ENCODE data around the gene SERPINA1. TPM values are rescaled to one million over a fixed set of nuclear protein-coding genes. Genes with fewer than 3 reads are reported as not detected.

The SERPINA1 gene
- total and polyA plus RNA-seq, 8 donors, result 10.5 to 1,332 (median 80.3) TPM

- TF ChIP-seq CTCF (IDR thresholded peaks at IDR 0.05), result no peak
- TF ChIP-seq POLR2A (IDR thresholded peaks at IDR 0.05), result no peak
- no peak for TF ChIP-seq EP300 (IDR thresholded peaks at IDR 0.05)
- TF ChIP-seq POLR2AphosphoS5 (IDR thresholded peaks at IDR 0.05), result no peak
- Histone ChIP-seq H3K27me3 (peaks cover 0 to 4% (median 0%) of the 10 kb centered on the region in 3 donors), H3K9me3 (no peaks in the 10 kb centered on the region), H3K4me3 (no peak overlapping the region), H3K27ac (no peak overlapping the region), H3K4me1 (no peaks in the 10 kb centered on the region), H3K36me3 (peaks cover 0 to 19% (median 9%) of the 10 kb centered on the region in 4 donors)
- intact Hi-C loops (cut with DNase I; ENCODE audit: low total_unique reads), result no loop called here
- no peak for DNase-seq
- WGBS, 5 donors, result 87 to 92% (median 92%) methylated on average over 11 to 12 of the region's 12 CpGs
Observed at GRCh38 chr14:94376108-94376975, 12.1 kb downstream of the SERPINA1 start.

GRCh38 chr14:94375552-94376107 lies 12.8 kb downstream of the SERPINA1 start:
- no peak for DNase-seq
- intact Hi-C loops (cut with DNase I; ENCODE audit: low total_unique reads), result no loop called here
- Histone ChIP-seq H3K4me1 (no peaks in the 10 kb centered on the region), H3K4me3 (no peak overlapping the region), H3K27ac (no peak overlapping the region), H3K9me3 (no peaks in the 10 kb centered on the region), H3K36me3 (peaks cover 0 to 16% (median 6%) of the 10 kb centered on the region in 4 donors), H3K27me3 (peaks cover 0 to 4% (median 0%) of the 10 kb centered on the region in 3 donors)
- 68 to 79% (median 74%) methylated on average over 6 of the region's 6 CpGs for WGBS, 5 donors
- TF ChIP-seq POLR2A (IDR thresholded peaks at IDR 0.05) (no peak), POLR2AphosphoS5 (IDR thresholded peaks at IDR 0.05) (no peak), EP300 (IDR thresholded peaks at IDR 0.05) (no peak), CTCF (IDR thresholded peaks at IDR 0.05) (no peak)

- Histone ChIP-seq H3K27me3 (peaks cover 0 to 4% (median 0%) of the 10 kb centered on the region in 3 donors), H3K36me3 (peaks cover 0 to 11% (median 3%) of the 10 kb centered on the region in 4 donors), H3K9me3 (no peaks in the 10 kb centered on the region), H3K4me1 (no peaks in the 10 kb centered on the region), H3K4me3 (no peak overlapping the region), H3K27ac (no peak overlapping the region)
- TF ChIP-seq CTCF (IDR thresholded peaks at IDR 0.05), result no peak
- no peak for TF ChIP-seq EP300 (IDR thresholded peaks at IDR 0.05)
- TF ChIP-seq POLR2AphosphoS5 (IDR thresholded peaks at IDR 0.05), result no peak
- no peak for TF ChIP-seq POLR2A (IDR thresholded peaks at IDR 0.05)
- WGBS, 5 donors, result 73 to 83% (median 79%) methylated on average over 4 of the region's 4 CpGs
- no peak for DNase-seq
- intact Hi-C loops (cut with DNase I; ENCODE audit: low total_unique reads), result no loop called here
Observed at GRCh38 chr14:94374749-94375260, 13.6 kb downstream of the SERPINA1 start.

GRCh38 chr14:94374116-94374515 lies 14.3 kb downstream of the SERPINA1 start:
- Histone ChIP-seq H3K4me3 (no peak overlapping the region), H3K27me3 (peaks cover 0 to 4% (median 0%) of the 10 kb centered on the region in 3 donors), H3K27ac (no peak overlapping the region), H3K36me3 (peaks cover 0 to 11% (median 0%) of the 10 kb centered on the region in 4 donors), H3K4me1 (no peaks in the 10 kb centered on the region), H3K9me3 (no peaks in the 10 kb centered on the region)
- TF ChIP-seq POLR2AphosphoS5 (IDR thresholded peaks at IDR 0.05) (no peak), CTCF (IDR thresholded peaks at IDR 0.05) (no peak), POLR2A (IDR thresholded peaks at IDR 0.05) (no peak)
- no peak for DNase-seq
- intact Hi-C loops (cut with DNase I; ENCODE audit: low total_unique reads), result no loop called here
- WGBS, 5 donors, result 88 to 95% (median 92%) methylated on average over 6 of the region's 6 CpGs
